ENCODE measurements around the gene TFB1M.

GRCh38 chr6:155227046-155227445, 87.2 kb downstream of the TFB1M start:
- TF ChIP-seq CTCF (IDR thresholded peaks at IDR 0.05; ENCODE audit: poor library complexity) = no peak
- no peak for TF ChIP-seq EZH2phosphoT487 (IDR thresholded peaks at IDR 0.05; ENCODE audit: low read depth, severe bottlenecking, unreplicated experiment)

All from hepatocyte (in vitro differentiated cells).